Esophagus squamous epithelium (tissue), 5 donors: ENCODE measurements around the gene PHKA2. TPM values are rescaled to one million over a fixed set of nuclear protein-coding genes. Genes with fewer than 3 reads are reported as not detected.
A peak's percentile ranks its signal among the peaks of the same experiment; 100 is the strongest.

Experiments
- DNase-seq: peaks from one replicate; lab custom pipeline; 2025; lab: John Stamatoyannopoulos, UW
- H3K27ac ChIP-seq, 4 donors: fragments of 200-600 bp; sonication (generic); one replicate each; pipeline ENCODE4 v1.5.1; 2016 to 2019; ENCODE audit warnings: mild to moderate bottlenecking in 1 of 4
- H3K27me3 ChIP-seq, 4 donors: fragments of 200-600 bp; sonication (generic); 1 replicate in 3 of 4; 2 replicates in 1 of 4; pipeline versions ENCODE4 v1.5.1 to v1.6.0; 2017 to 2021; ENCODE audit warnings: antibody characterized with exemption in 1 of 4
- H3K36me3 ChIP-seq, 3 donors: fragments of 200-600 bp; sonication (generic); one replicate each; pipeline ENCODE4 v1.5.1; 2016 to 2019
- H3K4me1 ChIP-seq, 3 donors: fragments of 200-600 bp; sonication (generic); one replicate each; pipeline ENCODE4 v1.5.1; 2017 to 2019
- H3K4me3 ChIP-seq, 4 donors: fragments of 200-600 bp; sonication (generic); 1 replicate in 3 of 4; 2 replicates in 1 of 4; pipeline ENCODE4 v1.5.1; 2016 to 2019; ENCODE audit warnings: mild to moderate bottlenecking in 2 of 4, moderate library complexity in 1 of 4
- H3K9me3 ChIP-seq, 3 donors: fragments of 200-600 bp; sonication (generic); one replicate each; pipeline ENCODE4 v1.5.1; 2016 to 2019
- POLR2A ChIP-seq, 4 donors: fragments of 450-650 bp; IDR thresholded peaks; one replicate each; pipeline ENCODE4 v1.6.1; 2017; ENCODE audit warnings: antibody characterized with exemption in 4 of 4, mild to moderate bottlenecking in 4 of 4, moderate library complexity in 3 of 4
- WGBS, 2 donors: methylation state at CpG; one replicate each; pipeline ENCODE4 v1.1.5; 2018; 5-methylcytosine and 5-hydroxymethylcytosine counted together
- intact Hi-C: fragments of 100-400 bp; cut with DNase I; formaldehyde crosslinking; loops from one replicate; pipeline ENCODE4 v1.15.0; 2022
- total RNA-seq, 4 donors: library from RNA; depleted of rRNA; stranded (reverse); fragments of >200 nt; gene quantifications; one replicate each; pipeline ENCODE4 v1.1.0, GENCODE V29; 2016
- TF ChIP-seq, protein P1 (sequence below), 6 experiments: fragments of 450-650 bp in 4 of 6; fragments of 200-600 bp in 2 of 6; sonication (generic) in 2 of 6; IDR thresholded peaks; one replicate each; pipeline ENCODE4 v1.5.1; 2016 to 2019; ENCODE audit warnings: antibody characterized with exemption in 6 of 6, mild to moderate bottlenecking in 4 of 6, moderate library complexity in 4 of 6
- donor health status: DM: yes; HTN: yes; CAD: no.

PHKA2 gene
- total RNA-seq, 4 donors from 2014 or later = 10.1 to 21.2 (median 13.5) TPM

DNA sequence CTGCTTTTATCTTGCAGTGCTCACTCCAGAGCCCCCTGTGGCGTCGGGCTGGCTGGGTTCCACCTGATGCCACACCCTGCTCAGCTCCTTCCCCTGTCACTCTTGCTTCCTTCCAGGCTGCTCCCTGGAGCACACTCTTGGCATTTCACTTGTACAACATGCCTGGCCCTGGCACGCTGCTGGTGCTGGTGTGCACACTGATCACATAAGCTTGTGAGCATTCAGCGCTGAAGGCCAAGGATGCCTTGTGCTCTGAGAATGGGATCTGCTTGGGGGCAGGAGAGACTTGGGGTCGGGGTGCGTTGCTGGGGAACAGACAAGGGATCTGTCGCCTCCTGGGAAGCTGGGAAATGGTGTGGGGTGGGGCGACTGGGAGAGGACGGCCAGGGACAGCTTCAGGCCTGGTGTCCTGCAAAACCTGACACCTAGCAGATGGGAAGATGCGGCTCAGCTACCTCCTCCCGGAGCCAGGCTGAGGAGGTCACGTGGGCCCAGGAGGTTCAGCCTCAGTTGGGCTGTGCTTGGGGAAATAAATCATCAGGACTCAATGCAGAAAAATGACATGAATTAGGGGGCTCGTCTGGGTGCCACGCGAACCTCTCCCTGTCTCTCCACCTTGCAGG, 108.5 kb downstream of the PHKA2 start:
- Histone ChIP-seq H3K36me3 (no peaks in the 10 kb centered on the region), H3K27me3 (no peaks in the 10 kb centered on the region), H3K9me3 (no peaks in the 10 kb centered on the region), H3K4me3 (no peak overlapping the region), H3K27ac (no peak overlapping the region), H3K4me1 (peaks cover 0 to 20% (median 6%) of the 10 kb centered on the region in 3 donors)
- no peak for TF ChIP-seq POLR2A (IDR thresholded peaks at IDR 0.05)
- TF ChIP-seq, protein P1, sequence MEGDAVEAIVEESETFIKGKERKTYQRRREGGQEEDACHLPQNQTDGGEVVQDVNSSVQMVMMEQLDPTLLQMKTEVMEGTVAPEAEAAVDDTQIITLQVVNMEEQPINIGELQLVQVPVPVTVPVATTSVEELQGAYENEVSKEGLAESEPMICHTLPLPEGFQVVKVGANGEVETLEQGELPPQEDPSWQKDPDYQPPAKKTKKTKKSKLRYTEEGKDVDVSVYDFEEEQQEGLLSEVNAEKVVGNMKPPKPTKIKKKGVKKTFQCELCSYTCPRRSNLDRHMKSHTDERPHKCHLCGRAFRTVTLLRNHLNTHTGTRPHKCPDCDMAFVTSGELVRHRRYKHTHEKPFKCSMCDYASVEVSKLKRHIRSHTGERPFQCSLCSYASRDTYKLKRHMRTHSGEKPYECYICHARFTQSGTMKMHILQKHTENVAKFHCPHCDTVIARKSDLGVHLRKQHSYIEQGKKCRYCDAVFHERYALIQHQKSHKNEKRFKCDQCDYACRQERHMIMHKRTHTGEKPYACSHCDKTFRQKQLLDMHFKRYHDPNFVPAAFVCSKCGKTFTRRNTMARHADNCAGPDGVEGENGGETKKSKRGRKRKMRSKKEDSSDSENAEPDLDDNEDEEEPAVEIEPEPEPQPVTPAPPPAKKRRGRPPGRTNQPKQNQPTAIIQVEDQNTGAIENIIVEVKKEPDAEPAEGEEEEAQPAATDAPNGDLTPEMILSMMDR (IDR thresholded peaks at IDR 0.05) = no peak
- WGBS, 2 donors = 84% methylated on average over 11 of the region's 15 CpGs; no CpG with 5 or more reads in 1 of the 2 donors
- DNase-seq = no peak
- intact Hi-C loops = no loop called here

DNA sequence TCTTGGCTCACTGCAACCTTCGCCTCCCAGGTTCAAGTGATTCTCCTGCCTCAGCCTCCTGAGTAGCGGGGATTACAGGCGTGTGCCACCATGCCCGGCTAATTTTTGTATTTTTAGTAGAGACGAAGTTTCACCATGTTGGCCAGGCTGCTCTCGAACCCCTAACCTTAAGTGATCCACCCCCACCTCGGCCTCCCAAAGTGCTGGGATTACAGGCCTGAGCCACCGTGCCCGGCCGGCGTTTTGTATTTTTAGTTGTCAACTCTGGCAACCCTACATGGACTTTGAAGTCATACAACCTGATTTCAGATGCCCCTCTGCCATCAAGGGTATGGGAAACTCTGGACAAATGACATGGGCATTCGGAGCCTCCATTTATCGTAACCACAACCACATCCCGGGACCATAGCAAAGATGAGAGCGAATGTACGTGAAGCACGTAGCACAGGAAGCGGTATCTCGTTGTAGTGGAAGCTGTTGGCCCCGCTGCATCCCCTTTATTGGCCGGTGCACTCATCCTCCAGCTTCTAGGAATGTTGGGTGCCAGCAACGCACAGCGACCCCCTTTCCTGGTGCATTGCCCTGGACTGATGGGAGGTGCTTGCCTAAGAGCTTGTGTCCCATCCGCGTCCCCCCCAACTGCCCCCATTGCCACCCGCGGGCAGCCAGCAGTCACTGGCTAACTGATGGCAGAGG, 109.2 kb downstream of the PHKA2 start:
- WGBS, 2 donors = 87 to 90% methylated on average over 7 to 9 of the region's 27 CpGs
- H3K9me3 ChIP-seq = no peaks in the 10 kb centered on the region
- peaks cover 0 to 20% (median 6%) of the 10 kb centered on the region in 3 donors for H3K4me1 ChIP-seq
- no peak overlapping the region for H3K27ac ChIP-seq
- TF ChIP-seq, protein P1 (IDR thresholded peaks at IDR 0.05) = no peak
- H3K4me3 ChIP-seq = no peak overlapping the region
- no peaks in the 10 kb centered on the region for H3K27me3 ChIP-seq
- no peaks in the 10 kb centered on the region for H3K36me3 ChIP-seq
- no peak for DNase-seq
- intact Hi-C loops = no loop called here

DNA sequence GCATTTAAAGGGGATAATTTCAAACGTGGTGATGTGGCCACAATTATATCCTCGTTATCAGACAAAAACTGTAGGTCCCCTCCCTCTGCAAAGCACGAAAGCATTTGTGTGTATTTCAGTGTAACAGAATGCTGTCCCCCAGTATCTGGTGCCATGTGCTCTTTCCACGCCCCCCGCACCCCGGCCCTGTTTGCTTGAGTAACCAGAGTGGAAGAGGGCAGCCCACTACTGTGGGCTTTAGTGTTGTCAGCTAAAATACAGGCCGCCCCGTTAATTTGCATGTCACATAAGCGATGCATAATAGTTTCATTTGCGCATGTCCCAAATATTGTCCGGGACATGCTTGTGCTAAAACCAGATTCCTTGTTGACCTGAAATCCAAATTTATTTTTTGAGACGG, 110.1 kb downstream of the PHKA2 start:
- Histone ChIP-seq H3K4me3 (no peak overlapping the region), H3K9me3 (no peaks in the 10 kb centered on the region), H3K27ac (no peak overlapping the region), H3K36me3 (no peaks in the 10 kb centered on the region), H3K27me3 (no peaks in the 10 kb centered on the region), H3K4me1 (peaks cover 0 to 20% (median 6%) of the 10 kb centered on the region in 3 donors)
- no peak for DNase-seq
- intact Hi-C loops = no loop called here
- 86 to 90% methylated on average over 7 to 10 of the region's 12 CpGs for WGBS, 2 donors
- TF ChIP-seq, protein P1 (IDR thresholded peaks at IDR 0.05) = no peak

DNA sequence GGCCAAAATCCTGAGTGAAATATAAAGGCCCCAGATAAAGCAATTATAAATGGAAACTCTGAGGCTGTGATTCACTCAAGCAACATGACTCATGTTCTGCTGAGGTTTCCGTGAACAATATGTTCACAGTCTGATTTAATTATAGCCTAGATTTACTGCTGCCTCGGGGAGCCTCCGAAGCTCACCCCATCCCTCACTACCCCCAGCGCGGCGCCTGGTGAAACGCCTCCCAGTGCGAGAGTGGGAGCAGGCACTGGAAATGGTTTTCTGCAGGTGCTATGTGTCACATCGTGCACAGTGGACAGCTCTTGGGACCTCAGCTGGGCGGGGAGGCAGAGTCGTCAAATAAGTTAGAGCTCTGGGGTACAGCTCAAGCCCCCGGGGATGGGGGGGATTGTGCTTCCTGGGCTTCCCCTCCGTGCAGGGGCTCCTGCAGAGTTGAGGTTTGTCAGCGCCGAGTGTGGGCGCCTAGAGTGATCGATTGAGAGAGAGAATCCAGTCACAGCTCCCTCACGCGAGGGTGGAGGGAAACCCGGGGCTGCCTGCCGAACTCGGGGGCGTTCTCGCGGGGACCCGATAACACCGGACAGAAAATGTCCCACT, 110.6 kb downstream of the PHKA2 start:
- no peak for DNase-seq
- peak overlapping the region in 2 of 4 donors; percentile 60 to 69 for H3K27ac ChIP-seq
- peaks cover 0 to 20% (median 6%) of the 10 kb centered on the region in 3 donors for H3K4me1 ChIP-seq
- H3K9me3 ChIP-seq = no peaks in the 10 kb centered on the region
- 63 to 86% methylated on average over 10 to 19 of the region's 27 CpGs for WGBS, 2 donors
- no peaks in the 10 kb centered on the region for H3K27me3 ChIP-seq
- peak overlapping the region in 1 of 4 donors; percentile 31 for H3K4me3 ChIP-seq
- TF ChIP-seq, protein P1 (IDR thresholded peaks at IDR 0.05) = no peak
- TF ChIP-seq POLR2A (IDR thresholded peaks at IDR 0.05) = no peak
- intact Hi-C loops = no loop called here
- no peaks in the 10 kb centered on the region for H3K36me3 ChIP-seq

DNA sequence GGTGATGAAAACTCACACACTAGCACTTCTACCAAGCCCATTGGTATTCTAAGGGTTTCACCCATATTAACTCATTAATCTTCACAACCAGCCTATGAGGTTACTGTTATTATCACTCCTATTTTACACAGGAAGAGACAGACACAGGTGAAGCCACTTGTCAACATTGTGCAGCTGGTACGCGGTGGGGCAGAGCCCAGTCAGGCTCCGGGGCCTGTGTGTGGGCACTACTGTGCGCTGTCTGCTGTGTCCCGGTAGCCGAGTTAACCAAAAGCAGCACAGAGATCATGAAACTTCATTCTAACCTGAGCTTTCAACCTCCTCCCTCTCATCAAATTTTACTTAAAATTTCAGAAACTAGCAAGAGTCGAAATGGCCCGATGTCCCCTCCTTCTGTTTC, 111.3 kb downstream of the PHKA2 start:
- Histone ChIP-seq H3K9me3 (no peaks in the 10 kb centered on the region), H3K27ac (peak overlapping the region in 3 of 4 donors; percentile 12 to 69 (median 60)), H3K4me1 (peaks cover 0 to 20% (median 6%) of the 10 kb centered on the region in 3 donors), H3K27me3 (no peaks in the 10 kb centered on the region), H3K36me3 (no peaks in the 10 kb centered on the region), H3K4me3 (no peak overlapping the region)
- TF ChIP-seq, protein P1 (IDR thresholded peaks at IDR 0.05) = no peak
- TF ChIP-seq POLR2A (IDR thresholded peaks at IDR 0.05) = no peak
- 91 to 96% methylated on average over 4 to 8 of the region's 8 CpGs for WGBS, 2 donors
- no peak for DNase-seq
- intact Hi-C loops = no loop called here
